ENCODE measurements around the gene SLC30A10. TPM values are rescaled to one million over a fixed set of nuclear protein-coding genes. Genes with fewer than 3 reads are reported as not detected.
"Not testable (repeated sequence)": the region's sequence is repeated elsewhere in the genome, so short reads cannot be mapped to it uniquely, and the experiment has no call there.

The SLC30A10 gene
- total RNA-seq, 1 donor from 2014 or later = 1.0 TPM

DNA sequence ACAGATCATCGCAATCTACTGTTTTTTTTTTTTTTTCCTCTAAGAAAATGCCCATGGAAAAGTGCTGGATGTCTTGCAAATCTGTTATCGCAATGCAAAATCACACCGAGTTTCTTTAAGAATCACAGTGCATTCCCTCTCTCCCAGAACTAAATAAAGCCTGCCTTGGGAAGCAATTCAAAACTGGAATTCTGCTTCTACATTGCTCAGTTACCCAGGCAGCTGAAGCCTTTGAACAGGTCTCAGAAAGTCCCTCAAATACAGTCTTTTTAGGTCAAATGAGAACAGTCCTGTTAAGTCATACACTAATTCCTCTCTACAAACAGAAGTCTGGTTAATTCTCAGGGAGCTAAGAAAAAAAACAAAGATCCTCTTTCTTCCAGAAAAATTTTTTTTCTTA, 46.3 kb downstream of the SLC30A10 start:
- Histone ChIP-seq H3K9ac (ENCODE audit: low read depth in 1 of 3, low read length in 3 of 3) (no peak overlapping the region), H3K27ac (ENCODE audit: low read depth, low read length) (no peak overlapping the region), H3K4me1 (ENCODE audit: control insufficient read depth in 3 of 3, insufficient read depth in 3 of 3, low read length in 3 of 3) (no peaks in the 10 kb centered on the region), H3K36me3 (ENCODE audit: control insufficient read depth in 3 of 3, insufficient read depth in 3 of 3, low read length in 3 of 3) (no peaks in the 10 kb centered on the region), H3K27me3 (ENCODE audit: control insufficient read depth in 3 of 3, insufficient read depth in 3 of 3, low read length in 3 of 3) (no peaks in the 10 kb centered on the region), H3K4me3 (ENCODE audit: low read length in 3 of 3) (no peak overlapping the region), H3K9me3 (ENCODE audit: control insufficient read depth in 3 of 3, low read length in 3 of 3) (peaks cover 0 to 2% (median 0%) of the 10 kb centered on the region in 3 donors)

DNA sequence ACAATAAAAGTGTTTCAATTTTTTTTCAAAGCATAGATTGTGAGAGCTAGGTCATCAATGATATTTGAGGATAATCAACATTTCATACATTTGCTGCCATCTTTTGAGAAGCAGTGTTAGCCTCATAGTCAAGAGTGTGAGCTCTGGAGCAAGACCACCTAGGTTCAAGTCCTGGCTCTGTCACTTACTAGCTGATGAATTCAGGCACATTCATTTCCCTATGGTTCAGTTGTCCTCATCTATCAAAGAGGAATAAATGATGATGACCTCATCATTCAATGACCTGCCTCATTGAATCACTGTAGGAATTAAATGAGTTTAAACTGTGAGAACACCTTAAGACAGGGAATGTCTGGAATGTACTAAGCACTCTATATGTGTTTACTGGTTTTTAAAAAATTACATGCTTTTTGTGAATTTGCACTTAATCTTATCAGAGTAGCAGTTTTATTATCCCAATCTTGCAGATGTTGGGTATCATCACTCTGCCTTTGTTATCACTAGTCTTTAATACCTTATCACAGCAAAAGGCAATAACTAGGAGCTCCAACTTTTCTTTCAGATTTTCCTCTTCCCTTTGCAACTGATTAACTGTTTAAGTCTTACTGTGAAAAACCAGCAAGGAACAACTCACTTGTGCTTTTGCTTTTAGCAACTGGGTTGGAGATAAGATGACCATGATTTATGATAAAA, 47.4 kb downstream of the SLC30A10 start:
- Histone ChIP-seq H3K4me3 (ENCODE audit: low read length in 3 of 3) (no peak overlapping the region), H3K27me3 (ENCODE audit: control insufficient read depth in 3 of 3, insufficient read depth in 3 of 3, low read length in 3 of 3) (no peaks in the 10 kb centered on the region), H3K9me3 (ENCODE audit: control insufficient read depth in 3 of 3, low read length in 3 of 3) (no peaks in the 10 kb centered on the region)

DNA sequence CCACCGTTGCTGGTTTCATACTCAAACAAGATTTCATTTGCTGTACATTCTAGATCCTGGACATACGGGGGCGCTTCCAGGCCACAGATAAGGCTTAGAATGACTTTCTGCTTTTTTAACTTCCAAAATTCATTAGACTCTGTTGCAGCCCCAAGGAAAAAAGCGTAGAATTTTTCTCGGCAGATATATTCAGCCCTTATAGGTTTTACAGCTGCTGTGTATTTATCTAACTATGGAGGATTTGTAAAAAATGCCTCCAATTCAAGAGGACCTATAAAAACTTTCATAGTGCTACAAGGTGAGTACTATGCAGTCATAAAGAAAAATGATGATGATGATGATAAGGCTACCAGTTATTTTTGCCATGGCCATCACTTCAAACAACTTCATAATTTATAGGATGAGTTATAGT, 51.6 kb downstream of the SLC30A10 start:
- no peaks in the 10 kb centered on the region for H3K9me3 ChIP-seq (ENCODE audit: control insufficient read depth in 3 of 3, low read length in 3 of 3)
- no peak overlapping the region for H3K9ac ChIP-seq (ENCODE audit: low read depth in 1 of 3, low read length in 3 of 3)
- H3K27me3 ChIP-seq (ENCODE audit: control insufficient read depth in 3 of 3, insufficient read depth in 3 of 3, low read length in 3 of 3) = no peaks in the 10 kb centered on the region
- H3K36me3 ChIP-seq (ENCODE audit: control insufficient read depth in 3 of 3, insufficient read depth in 3 of 3, low read length in 3 of 3) = no peaks in the 10 kb centered on the region
- no peak overlapping the region for H3K4me3 ChIP-seq (ENCODE audit: low read length in 3 of 3)
- no peaks in the 10 kb centered on the region for H3K4me1 ChIP-seq (ENCODE audit: control insufficient read depth in 3 of 3, insufficient read depth in 3 of 3, low read length in 3 of 3)
- H3K27ac ChIP-seq (ENCODE audit: low read depth, low read length) = no peak overlapping the region

More for the DNA sequence above, 47.4 kb downstream of the SLC30A10 start:
- Histone ChIP-seq H3K9ac (ENCODE audit: low read depth in 1 of 3, low read length in 3 of 3) (no peak overlapping the region), H3K27ac (ENCODE audit: low read depth, low read length) (no peak overlapping the region), H3K36me3 (ENCODE audit: control insufficient read depth in 3 of 3, insufficient read depth in 3 of 3, low read length in 3 of 3) (no peaks in the 10 kb centered on the region), H3K4me1 (ENCODE audit: control insufficient read depth in 3 of 3, insufficient read depth in 3 of 3, low read length in 3 of 3) (no peaks in the 10 kb centered on the region)

DNA sequence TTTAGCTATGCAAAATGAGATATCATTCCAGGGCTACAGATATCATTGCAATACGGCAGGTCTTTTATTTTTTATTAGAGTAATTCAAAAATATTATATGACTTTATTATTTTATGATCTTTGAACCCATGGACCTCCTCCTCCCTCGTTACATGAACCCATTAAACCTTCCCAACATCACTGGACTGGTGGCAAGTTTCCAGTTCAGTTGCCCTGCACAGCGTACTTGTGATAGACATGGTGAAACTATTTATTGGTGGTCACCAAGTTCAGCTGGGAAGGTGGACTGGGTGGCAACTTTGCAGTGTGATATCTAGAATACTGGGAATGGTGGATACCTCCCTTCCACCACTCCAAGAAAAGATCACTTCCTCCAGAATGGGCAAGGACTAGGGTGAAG, 52.5 kb downstream of the SLC30A10 start:
- H3K27ac ChIP-seq (ENCODE audit: low read depth, low read length) = no peak overlapping the region
- H3K27me3 ChIP-seq (ENCODE audit: control insufficient read depth in 3 of 3, insufficient read depth in 3 of 3, low read length in 3 of 3) = no peaks in the 10 kb centered on the region
- H3K9me3 ChIP-seq (ENCODE audit: control insufficient read depth in 3 of 3, low read length in 3 of 3) = no peaks in the 10 kb centered on the region
- H3K36me3 ChIP-seq (ENCODE audit: control insufficient read depth in 3 of 3, insufficient read depth in 3 of 3, low read length in 3 of 3) = no peaks in the 10 kb centered on the region
- no peak overlapping the region for H3K9ac ChIP-seq (ENCODE audit: low read depth in 1 of 3, low read length in 3 of 3)
- no peaks in the 10 kb centered on the region for H3K4me1 ChIP-seq (ENCODE audit: control insufficient read depth in 3 of 3, insufficient read depth in 3 of 3, low read length in 3 of 3)
- H3K4me3 ChIP-seq (ENCODE audit: low read length in 3 of 3) = no peak overlapping the region

DNA sequence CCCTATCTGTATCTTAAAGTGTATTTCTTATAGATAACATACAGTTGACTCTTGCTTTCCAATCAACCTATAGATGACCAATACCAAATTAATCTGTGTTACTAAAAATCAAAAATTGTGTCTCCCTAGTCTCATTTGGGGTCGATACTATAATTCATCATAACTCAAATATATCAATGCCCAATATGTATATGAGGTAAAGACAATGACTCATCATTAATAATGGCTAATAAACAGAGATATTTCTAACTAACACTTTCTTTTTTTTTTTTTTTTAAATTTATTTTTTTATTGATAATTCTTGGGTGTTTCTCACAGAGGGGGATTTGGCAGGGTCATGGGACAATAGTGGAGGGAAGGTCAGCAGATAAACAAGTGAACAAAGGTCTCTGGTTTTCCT, 55.8 kb downstream of the SLC30A10 start:
- not testable (repeated sequence) for H3K36me3 ChIP-seq (ENCODE audit: control insufficient read depth in 3 of 3, insufficient read depth in 3 of 3, low read length in 3 of 3); H3K9me3 ChIP-seq (ENCODE audit: control insufficient read depth in 3 of 3, low read length in 3 of 3); H3K27me3 ChIP-seq (ENCODE audit: control insufficient read depth in 3 of 3, insufficient read depth in 3 of 3, low read length in 3 of 3); H3K9ac ChIP-seq (ENCODE audit: low read depth in 1 of 3, low read length in 3 of 3); H3K27ac ChIP-seq (ENCODE audit: low read depth, low read length); H3K4me3 ChIP-seq (ENCODE audit: low read length in 3 of 3); H3K4me1 ChIP-seq (ENCODE audit: control insufficient read depth in 3 of 3, insufficient read depth in 3 of 3, low read length in 3 of 3)

DNA sequence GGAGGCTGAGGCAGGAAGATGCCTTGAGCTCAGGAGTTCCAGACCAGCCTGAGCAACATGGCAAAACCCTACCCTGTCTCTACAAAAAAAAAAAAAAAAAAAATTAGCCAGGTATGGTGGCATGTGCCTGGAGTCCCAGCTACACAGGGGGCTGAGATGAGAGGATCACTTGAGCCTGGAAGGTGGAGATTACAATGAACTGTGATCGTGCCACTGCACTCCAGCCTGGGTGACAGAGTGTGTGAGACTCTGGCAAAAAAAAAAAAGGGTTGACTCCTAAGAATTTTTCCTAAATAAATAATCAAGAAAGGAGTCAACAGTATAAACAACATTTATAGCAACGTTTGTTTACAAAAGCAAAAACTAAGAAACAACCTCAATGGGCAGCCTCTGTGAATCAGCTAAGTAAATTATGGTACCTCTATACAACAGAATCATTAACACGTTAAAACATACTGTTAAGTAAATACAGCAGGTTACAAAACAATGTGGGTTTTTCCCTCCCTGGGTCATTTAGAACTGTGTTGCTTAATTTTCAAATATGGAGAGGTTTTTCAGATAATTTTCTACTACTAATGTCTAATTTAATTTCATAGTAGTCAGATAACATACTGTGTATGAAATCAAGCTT, 56.8 kb downstream of the SLC30A10 start:
- H3K27me3 ChIP-seq (ENCODE audit: control insufficient read depth in 3 of 3, insufficient read depth in 3 of 3, low read length in 3 of 3) = no peaks in the 10 kb centered on the region
- H3K36me3 ChIP-seq (ENCODE audit: control insufficient read depth in 3 of 3, insufficient read depth in 3 of 3, low read length in 3 of 3) = no peaks in the 10 kb centered on the region
- no peak overlapping the region for H3K4me3 ChIP-seq (ENCODE audit: low read length in 3 of 3)
- H3K4me1 ChIP-seq (ENCODE audit: control insufficient read depth in 3 of 3, insufficient read depth in 3 of 3, low read length in 3 of 3) = no peaks in the 10 kb centered on the region
- no peak overlapping the region for H3K9ac ChIP-seq (ENCODE audit: low read depth in 1 of 3, low read length in 3 of 3)
- H3K9me3 ChIP-seq (ENCODE audit: control insufficient read depth in 3 of 3, low read length in 3 of 3) = no peaks in the 10 kb centered on the region
- H3K27ac ChIP-seq (ENCODE audit: low read depth, low read length) = no peak overlapping the region

DNA sequence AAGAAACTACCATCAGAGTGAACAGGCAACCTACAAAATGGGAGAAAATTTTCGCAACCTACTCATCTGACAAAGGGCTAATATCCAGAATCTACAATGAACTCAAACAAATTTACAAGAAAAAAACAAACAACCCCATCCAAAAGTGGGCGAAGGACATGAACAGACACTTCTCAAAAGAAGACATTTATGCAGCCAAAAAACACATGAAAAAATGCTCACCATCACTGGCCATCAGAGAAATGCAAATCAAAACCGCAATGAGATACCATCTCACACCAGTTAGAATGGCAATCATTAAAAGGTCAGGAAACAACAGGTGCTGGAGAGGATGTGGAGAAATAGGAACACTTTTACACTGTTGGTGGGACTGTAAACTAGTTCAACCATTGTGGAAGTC, 59.7 kb downstream of the SLC30A10 start:
- H3K9me3 ChIP-seq (ENCODE audit: control insufficient read depth in 3 of 3, low read length in 3 of 3); H3K4me3 ChIP-seq (ENCODE audit: low read length in 3 of 3); H3K27ac ChIP-seq (ENCODE audit: low read depth, low read length); H3K27me3 ChIP-seq (ENCODE audit: control insufficient read depth in 3 of 3, insufficient read depth in 3 of 3, low read length in 3 of 3); H3K4me1 ChIP-seq (ENCODE audit: control insufficient read depth in 3 of 3, insufficient read depth in 3 of 3, low read length in 3 of 3); H3K9ac ChIP-seq (ENCODE audit: low read depth in 1 of 3, low read length in 3 of 3); H3K36me3 ChIP-seq (ENCODE audit: control insufficient read depth in 3 of 3, insufficient read depth in 3 of 3, low read length in 3 of 3): not testable (repeated sequence)

Small RNA genes lying within 50 kb of the gene (small RNA-seq; reads per million reads assigned to genes)
- not detected for gene RF00012

Other genes with a start within 250 kb of the SLC30A10 start
- 88.2 TPM for gene EPRS1, start 117.9 kb upstream of the SLC30A10 start, total RNA-seq
- 18.8 TPM for gene BPNT1, start 161.2 kb upstream of the SLC30A10 start, total RNA-seq
- 78.3 TPM for gene IARS2, start 165.6 kb upstream of the SLC30A10 start, total RNA-seq

Data from skeletal muscle tissue (tissue), 5 donors.